Stomach (tissue), 4 donors: ENCODE measurements around the gene TMEM258.

Experiments
- POLR2A ChIP-seq, 4 donors: fragments of 450-650 bp; IDR thresholded peaks; one replicate each; pipeline ENCODE4 v1.6.1; 2016; ENCODE audit warnings: antibody characterized with exemption in 4 of 4, control low read depth in 2 of 4, mild to moderate bottlenecking in 1 of 4, moderate library complexity in 1 of 4
- POLR2AphosphoS5 ChIP-seq, 3 donors: sonication (generic); formaldehyde crosslinking; IDR thresholded peaks; one replicate each; pipeline ENCODE4 v1.6.1; 2016; ENCODE audit warnings: antibody characterized with exemption in 3 of 3
- TF ChIP-seq, protein P1 (sequence below), 7 experiments: fragments of 450-650 bp in 4 of 7; fragments of 200-600 bp in 3 of 7; sonication (generic) in 3 of 7; IDR thresholded peaks; one replicate each; pipeline ENCODE4 v1.5.1; 2016 to 2019; ENCODE audit warnings: antibody characterized with exemption in 7 of 7, control low read depth in 2 of 7, mild to moderate bottlenecking in 1 of 7

- TF ChIP-seq, protein P1, sequence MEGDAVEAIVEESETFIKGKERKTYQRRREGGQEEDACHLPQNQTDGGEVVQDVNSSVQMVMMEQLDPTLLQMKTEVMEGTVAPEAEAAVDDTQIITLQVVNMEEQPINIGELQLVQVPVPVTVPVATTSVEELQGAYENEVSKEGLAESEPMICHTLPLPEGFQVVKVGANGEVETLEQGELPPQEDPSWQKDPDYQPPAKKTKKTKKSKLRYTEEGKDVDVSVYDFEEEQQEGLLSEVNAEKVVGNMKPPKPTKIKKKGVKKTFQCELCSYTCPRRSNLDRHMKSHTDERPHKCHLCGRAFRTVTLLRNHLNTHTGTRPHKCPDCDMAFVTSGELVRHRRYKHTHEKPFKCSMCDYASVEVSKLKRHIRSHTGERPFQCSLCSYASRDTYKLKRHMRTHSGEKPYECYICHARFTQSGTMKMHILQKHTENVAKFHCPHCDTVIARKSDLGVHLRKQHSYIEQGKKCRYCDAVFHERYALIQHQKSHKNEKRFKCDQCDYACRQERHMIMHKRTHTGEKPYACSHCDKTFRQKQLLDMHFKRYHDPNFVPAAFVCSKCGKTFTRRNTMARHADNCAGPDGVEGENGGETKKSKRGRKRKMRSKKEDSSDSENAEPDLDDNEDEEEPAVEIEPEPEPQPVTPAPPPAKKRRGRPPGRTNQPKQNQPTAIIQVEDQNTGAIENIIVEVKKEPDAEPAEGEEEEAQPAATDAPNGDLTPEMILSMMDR (IDR thresholded peaks at IDR 0.05), result no peak
- no peak for TF ChIP-seq POLR2A (IDR thresholded peaks at IDR 0.05)
- TF ChIP-seq POLR2AphosphoS5 (IDR thresholded peaks at IDR 0.05), result no peak
Measured at GRCh38 chr11:61784506-61784805, 7.9 kb downstream of the TMEM258 start.
